HepG2 (cell line): ENCODE results near the gene TMEM145. TPM values are rescaled to one million over a fixed set of nuclear protein-coding genes. Genes with fewer than 3 reads are reported as not detected.

Source experiments
- ATAC-seq: fragments of 200-7000 bp; cut with Tn5 transposase; 3 replicates; pipeline ENCODE4 v1.9.1; 2020; ENCODE audit warnings: mild to moderate bottlenecking, moderate library complexity
- BruUV-seq: library from RNA; stranded (reverse); fragments of 400-500 nt; replicated peaks from 2 replicates; lab custom pipeline; 2021; lab: Mats Ljungman, UMichigan
- CTCF ChIA-PET: fragments of 300-600 bp; formaldehyde crosslinking; extraction: SDS; loops from one replicate; lab custom pipeline; 2021; ENCODE audit warnings: low total read pairs, inconsistent platforms, low intra/inter-chr PET ratio; lab: Yijun Ruan, JAX
- POLR2A ChIA-PET: fragments of 350-600 bp; sonication (Branson Sonifier 250); formaldehyde crosslinking; loops from one replicate; lab custom pipeline; 2020; ENCODE audit warnings: antibody characterized with exemption, inconsistent platforms; lab: Yijun Ruan, JAX
- DNase-seq: peaks from one replicate; pipeline ENCODE4 v3.0.0-alpha.2; 2015; ENCODE audit warnings: low spot score
- FAIRE-seq: peaks from 3 replicates; lab custom pipeline; 2011; peaks lifted over from hg19 to GRCh38; lab: Jason Lieb, UNC
- H2AFZ ChIP-seq: one replicate; pipeline ENCODE4 v1.6.1; 2011; ENCODE audit warnings: low read length, inconsistent platforms
- H3K27ac ChIP-seq: fragments of 300-600 bp; 3 replicates; pipeline ENCODE4 v1.8.0; 2011; ENCODE audit warnings: mixed run types, mild to moderate bottlenecking, mixed read lengths, low read length, inconsistent platforms; ENCODE audit not compliant: insufficient read depth; ENCODE audit errors: extremely low read length
- H3K27me3 ChIP-seq, 2 experiments: fragments of 200-600 bp in 1 of 2; 2 replicates in 1 of 2; 3 replicates in 1 of 2; pipeline versions ENCODE4 v1.6.0 to v1.8.0; 2011; ENCODE audit warnings: low read length in 2 of 2, mild to moderate bottlenecking in 2 of 2, moderate library complexity in 2 of 2, inconsistent platforms in 1 of 2; ENCODE audit not compliant: insufficient read depth in 2 of 2, control insufficient read depth in 1 of 2
- H3K36me3 ChIP-seq, 2 experiments: fragments of 200-600 bp in 1 of 2; replicated peaks in 1 of 2; 2 replicates in 1 of 2; 3 replicates in 1 of 2; pipeline versions ENCODE4 v1.5.1 to v1.8.0; 2011; ENCODE audit warnings: low read length in 2 of 2, inconsistent platforms in 1 of 2; ENCODE audit not compliant: insufficient read depth in 2 of 2, control insufficient read depth in 1 of 2
- H3K4me1 ChIP-seq: 2 replicates; pipeline ENCODE4 v1.5.1; 2012; ENCODE audit warnings: low read length, inconsistent platforms; ENCODE audit not compliant: insufficient read depth
- H3K4me2 ChIP-seq: 2 replicates; pipeline ENCODE4 v1.6.0; 2011; ENCODE audit warnings: low read depth, low read length, inconsistent platforms
- H3K4me3 ChIP-seq, 3 experiments: fragments of 200-600 bp in 1 of 3; sonication (generic), shearing (Covaris generic) in 1 of 3; replicated peaks in 1 of 3; 2 replicates each; pipeline ENCODE4 v1.5.1; 2011 to 2016; ENCODE audit warnings: low read length in 3 of 3, inconsistent platforms in 2 of 3, low read depth in 2 of 3, mild to moderate bottlenecking in 2 of 3, control low read depth in 1 of 3, mixed read lengths in 1 of 3; ENCODE audit not compliant: insufficient read depth in 1 of 3
- H3K79me2 ChIP-seq: one replicate; pipeline ENCODE4 v1.6.1; 2011; ENCODE audit warnings: low read length, inconsistent platforms; ENCODE audit not compliant: insufficient read depth
- H3K9ac ChIP-seq: 2 replicates; pipeline ENCODE4 v1.6.0; 2011; ENCODE audit warnings: mild to moderate bottlenecking, low read depth, low read length, inconsistent platforms; ENCODE audit not compliant: insufficient read depth
- H3K9me3 ChIP-seq: 2 replicates; pipeline ENCODE4 v1.5.1; 2012; ENCODE audit warnings: mild to moderate bottlenecking, low read length
- H4K20me1 ChIP-seq: 2 replicates; pipeline ENCODE4 v1.6.0; 2011; ENCODE audit warnings: inconsistent platforms, mild to moderate bottlenecking, low read length, moderate library complexity; ENCODE audit not compliant: insufficient read depth
- AGO2 ChIP-seq: fragments of 200-400 bp; formaldehyde crosslinking; optimal IDR thresholded peaks from 2 replicates; pipeline ENCODE3; 2017; ENCODE audit warnings: mild to moderate bottlenecking, low read depth, low read length, moderate library complexity
- BORCS8-MEF2B ChIP-seq: sonication (generic); formaldehyde crosslinking; IDR thresholded peaks from 2 replicates; pipeline ENCODE4 v1.8.0; 2022; ENCODE audit warnings: mild to moderate bottlenecking, missing genetic modification reagents
- ELF3 ChIP-seq: IDR thresholded peaks from 2 replicates; pipeline ENCODE4 v1.6.1; 2016; ENCODE audit warnings: missing genetic modification reagents, missing compliant biosample characterization
- RFX1 ChIP-seq: fragments of 450-650 bp; IDR thresholded peaks from 2 replicates; pipeline ENCODE4 v1.6.1; 2017
- ZNF274 ChIP-seq: sonication (generic); formaldehyde crosslinking; IDR thresholded peaks from 2 replicates; pipeline ENCODE4 v1.5.1; 2020; ENCODE audit warnings: mild to moderate bottlenecking, missing genetic modification reagents
- ZNF572 ChIP-seq: sonication (generic); formaldehyde crosslinking; IDR thresholded peaks from 2 replicates; pipeline ENCODE4 v1.5.1; 2020; ENCODE audit warnings: mild to moderate bottlenecking, missing genetic modification reagents
- WGBS: methylation state at CpG from one replicate; pipeline ENCODE4 v1.1.6; 2017; ENCODE audit warnings: low lambda C conversion rate; 5-methylcytosine and 5-hydroxymethylcytosine counted together
- in situ Hi-C: cut with HindIII; loops from 2 replicates; pipeline ENCODE4 v1.10.0; 2017; ENCODE audit warnings: low pct_unique_long_range_greater_than_20kb; ENCODE audit not compliant: extremely low pct_ligation_motif_present
- intact Hi-C: fragments of 100-400 bp; cut with micrococcal nuclease; formaldehyde crosslinking; loops from one replicate; pipeline ENCODE4 v1.10.0; 2022; ENCODE audit not compliant: unreplicated experiment
- polyA plus RNA-seq, 8 experiments: library from polyadenylated mRNA; depleted of rRNA in 3 of 8; stranded (reverse) in 7 of 8; unstranded in 1 of 8; fragments of >200 nt; fragmentation: Illumina TruSeq in 4 of 8; extraction: Trizol in 4 of 8; gene quantifications; 2 replicates each; pipeline versions ENCODE4 v1.2.1 to v1.2.3, GENCODE V29; 2011 to 2016; ENCODE audit warnings: low read depth in 4 of 8, missing spikeins in 1 of 8, mixed read lengths in 1 of 8; ENCODE audit not compliant: insufficient read depth in 1 of 8
- total RNA-seq, 5 experiments: library from RNA; depleted of rRNA; stranded (reverse); fragments of >200 nt; fragmentation: Illumina TruSeq; extraction: Trizol; gene quantifications; 2 replicates each; pipeline ENCODE4 v1.2.3, GENCODE V29; 2016; ENCODE audit warnings: low read depth in 1 of 5
- TF ChIP-seq, protein P1 (sequence below): sonication (generic); formaldehyde crosslinking; IDR thresholded peaks from 2 replicates; pipeline ENCODE4 v1.4.0; 2020; ENCODE audit warnings: missing genetic modification reagents, borderline replicate concordance

The TMEM145 gene
- total and polyA plus RNA-seq, 2 of the 13 experiments (the other 11 are each of a cell fraction or from before 2014, with no cell fraction given) = 0.07 to 5.1 TPM

DNA sequence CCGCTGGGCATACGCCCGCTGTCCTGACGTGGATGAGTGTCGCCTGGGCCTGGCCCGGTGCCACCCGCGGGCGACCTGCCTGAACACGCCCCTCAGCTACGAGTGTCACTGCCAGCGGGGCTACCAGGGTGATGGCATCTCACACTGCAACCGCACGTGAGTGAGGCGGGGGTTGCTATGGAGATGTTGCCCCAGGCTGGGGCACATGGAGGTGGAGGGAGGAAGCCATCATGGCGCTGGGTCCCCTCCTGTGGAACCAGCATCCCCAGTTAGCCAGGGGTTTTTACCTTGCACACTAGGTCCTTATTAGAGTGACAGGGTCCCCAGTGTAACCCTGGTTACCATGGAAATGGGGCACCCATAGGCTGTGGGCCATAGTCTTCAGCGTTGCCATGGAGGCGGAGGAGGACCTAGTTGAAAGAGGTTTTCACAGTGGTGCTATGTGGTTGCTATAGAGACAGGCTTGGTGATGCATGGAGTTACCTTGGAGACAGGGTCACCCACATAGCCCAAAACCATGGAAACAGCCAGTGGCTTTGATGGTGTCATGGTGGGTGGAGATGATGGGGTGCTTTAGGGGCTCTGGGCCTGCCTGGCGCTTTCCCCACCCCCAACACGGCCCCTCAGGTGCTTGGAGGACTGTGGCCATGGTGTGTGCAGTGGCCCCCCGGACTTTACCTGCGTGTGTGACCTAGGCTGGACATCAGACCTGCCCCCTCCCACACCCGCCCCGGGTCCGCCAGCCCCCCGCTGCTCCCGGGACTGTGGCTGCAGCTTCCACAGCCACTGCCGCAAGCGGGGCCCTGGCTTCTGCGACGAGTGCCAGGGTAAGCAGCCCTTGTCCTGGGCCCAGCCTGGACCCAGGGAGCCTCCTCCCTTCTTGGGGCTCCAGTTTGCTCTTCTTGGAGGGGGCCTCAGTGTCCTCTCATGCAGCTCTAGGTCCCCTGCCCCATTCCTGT lies 39.5 kb downstream of the TMEM145 start:
- ATAC-seq = no peak
- FAIRE-seq = no peak
- CTCF ChIA-PET = no interaction called here

DNA sequence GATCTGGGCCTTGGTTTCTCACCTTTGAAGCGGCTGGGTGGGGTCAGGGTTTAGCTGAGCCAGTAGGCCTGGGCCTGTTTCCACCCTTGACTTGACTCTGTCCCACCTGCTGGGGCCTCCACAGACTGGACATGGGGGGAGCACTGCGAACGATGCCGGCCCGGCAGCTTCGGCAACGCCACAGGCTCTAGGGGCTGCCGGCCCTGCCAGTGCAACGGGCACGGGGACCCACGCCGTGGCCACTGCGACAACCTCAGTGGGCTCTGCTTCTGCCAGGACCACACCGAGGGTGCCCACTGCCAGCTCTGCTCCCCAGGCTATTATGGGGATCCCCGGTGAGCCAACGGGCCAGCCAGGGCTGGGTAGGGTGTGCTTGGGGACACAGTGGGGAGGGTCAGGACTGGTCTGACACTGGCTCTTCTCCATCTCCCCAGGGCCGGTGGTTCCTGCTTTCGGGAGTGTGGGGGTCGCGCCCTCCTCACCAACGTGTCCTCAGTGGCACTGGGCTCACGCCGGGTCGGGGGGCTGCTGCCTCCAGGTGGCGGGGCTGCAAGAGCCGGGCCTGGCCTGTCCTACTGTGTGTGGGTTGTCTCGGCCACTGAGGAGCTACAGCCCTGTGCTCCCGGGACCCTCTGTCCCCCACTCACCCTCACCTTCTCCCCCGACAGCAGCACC lies 40.4 kb downstream of the TMEM145 start:
- H3K27me3 ChIP-seq = no peaks in the 10 kb centered on the region
- no TSS peak for BruUV-seq
- 98% methylated on average over 4 of the region's 29 CpGs for WGBS
- TF ChIP-seq, protein P1, sequence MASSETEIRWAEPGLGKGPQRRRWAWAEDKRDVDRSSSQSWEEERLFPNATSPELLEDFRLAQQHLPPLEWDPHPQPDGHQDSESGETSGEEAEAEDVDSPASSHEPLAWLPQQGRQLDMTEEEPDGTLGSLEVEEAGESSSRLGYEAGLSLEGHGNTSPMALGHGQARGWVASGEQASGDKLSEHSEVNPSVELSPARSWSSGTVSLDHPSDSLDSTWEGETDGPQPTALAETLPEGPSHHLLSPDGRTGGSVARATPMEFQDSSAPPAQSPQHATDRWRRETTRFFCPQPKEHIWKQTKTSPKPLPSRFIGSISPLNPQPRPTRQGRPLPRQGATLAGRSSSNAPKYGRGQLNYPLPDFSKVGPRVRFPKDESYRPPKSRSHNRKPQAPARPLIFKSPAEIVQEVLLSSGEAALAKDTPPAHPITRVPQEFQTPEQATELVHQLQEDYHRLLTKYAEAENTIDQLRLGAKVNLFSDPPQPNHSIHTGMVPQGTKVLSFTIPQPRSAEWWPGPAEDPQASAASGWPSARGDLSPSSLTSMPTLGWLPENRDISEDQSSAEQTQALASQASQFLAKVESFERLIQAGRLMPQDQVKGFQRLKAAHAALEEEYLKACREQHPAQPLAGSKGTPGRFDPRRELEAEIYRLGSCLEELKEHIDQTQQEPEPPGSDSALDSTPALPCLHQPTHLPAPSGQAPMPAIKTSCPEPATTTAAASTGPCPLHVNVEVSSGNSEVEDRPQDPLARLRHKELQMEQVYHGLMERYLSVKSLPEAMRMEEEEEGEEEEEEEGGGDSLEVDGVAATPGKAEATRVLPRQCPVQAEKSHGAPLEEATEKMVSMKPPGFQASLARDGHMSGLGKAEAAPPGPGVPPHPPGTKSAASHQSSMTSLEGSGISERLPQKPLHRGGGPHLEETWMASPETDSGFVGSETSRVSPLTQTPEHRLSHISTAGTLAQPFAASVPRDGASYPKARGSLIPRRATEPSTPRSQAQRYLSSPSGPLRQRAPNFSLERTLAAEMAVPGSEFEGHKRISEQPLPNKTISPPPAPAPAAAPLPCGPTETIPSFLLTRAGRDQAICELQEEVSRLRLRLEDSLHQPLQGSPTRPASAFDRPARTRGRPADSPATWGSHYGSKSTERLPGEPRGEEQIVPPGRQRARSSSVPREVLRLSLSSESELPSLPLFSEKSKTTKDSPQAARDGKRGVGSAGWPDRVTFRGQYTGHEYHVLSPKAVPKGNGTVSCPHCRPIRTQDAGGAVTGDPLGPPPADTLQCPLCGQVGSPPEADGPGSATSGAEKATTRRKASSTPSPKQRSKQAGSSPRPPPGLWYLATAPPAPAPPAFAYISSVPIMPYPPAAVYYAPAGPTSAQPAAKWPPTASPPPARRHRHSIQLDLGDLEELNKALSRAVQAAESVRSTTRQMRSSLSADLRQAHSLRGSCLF (CRISPR knock-in tag) = no peak
- no peak for TF ChIP-seq ZNF274 (CRISPR knock-in tag)
- TF ChIP-seq AGO2 = peak; percentile 13
- TF ChIP-seq, all 625 proteins: peak for 1
- Histone ChIP-seq H3K79me2 (no peaks in the 10 kb centered on the region), H3K36me3 (peaks cover 4 to 17% of the 10 kb centered on the region in 2 experiments; a peak in 4 of 5 replicates), H3K4me3 (no peak overlapping the region), H2AFZ (no peak overlapping the region), H4K20me1 (no peaks in the 10 kb centered on the region), H3K4me1 (no peaks in the 10 kb centered on the region), H3K4me2 (no peak overlapping the region), H3K27ac (no peak overlapping the region), H3K9ac (no peak overlapping the region), H3K9me3 (no peaks in the 10 kb centered on the region)
- intact Hi-C loops (no loop called here), in situ Hi-C loops (no loop called here)
- DNase-seq = no peak
- FAIRE-seq = no peak
- no peak for ATAC-seq
- POLR2A ChIA-PET = no interaction called here
- CTCF ChIA-PET = no interaction called here

More for the DNA sequence above, 39.5 kb downstream of the TMEM145 start:
- in situ Hi-C loops = no loop called here
- no peak overlapping the region for H3K4me3 ChIP-seq
- POLR2A ChIA-PET = no interaction called here
- H3K9me3 ChIP-seq = no peaks in the 10 kb centered on the region
- H3K27me3 ChIP-seq = no peaks in the 10 kb centered on the region
- no peaks in the 10 kb centered on the region for H3K4me1 ChIP-seq
- no peak overlapping the region for H2AFZ ChIP-seq
- no peak for DNase-seq
- H3K27ac ChIP-seq = no peak overlapping the region
- 95% methylated on average over 18 of the region's 31 CpGs for WGBS
- H3K79me2 ChIP-seq = no peaks in the 10 kb centered on the region
- no peak overlapping the region for H3K9ac ChIP-seq
- BruUV-seq = no TSS peak
- no peak overlapping the region for H3K4me2 ChIP-seq
- peaks cover 4 to 17% of the 10 kb centered on the region in 2 experiments; a peak in 4 of 5 replicates for H3K36me3 ChIP-seq
- intact Hi-C loops = no loop called here
- no peaks in the 10 kb centered on the region for H4K20me1 ChIP-seq
- TF ChIP-seq BORCS8-MEF2B (no peak), ELF3 (CRISPR knock-in tag) (no peak), ZNF572 (CRISPR knock-in tag) (no peak), RFX1 (0 out of 2 replicates have a peak, but pooled peaks have one; percentile 12)
